Glutamatergic neuron (in vitro differentiated cells): Measurements from ENCODE around the gene VWF. TPM values are rescaled to one million over a fixed set of nuclear protein-coding genes. Genes with fewer than 3 reads are reported as not detected.
"Not testable (repeated sequence)": the region's sequence is repeated elsewhere in the genome, so short reads cannot be mapped to it uniquely, and the experiment has no call there.

Source experiments
- DNase-seq: peaks from one replicate; pipeline ENCODE4 v3.0.0; 2022
- H3K27ac Mint-ChIP-seq: one replicate; pipeline ENCODE4 v1.8.0; 2020; ENCODE audit warnings: mild to moderate bottlenecking, mixed read lengths, inconsistent platforms; ENCODE audit not compliant: unreplicated experiment
- H3K27me3 Mint-ChIP-seq: one replicate; pipeline ENCODE4 v1.8.0; 2020; ENCODE audit warnings: mild to moderate bottlenecking, moderate library complexity, mixed read lengths, inconsistent platforms; ENCODE audit not compliant: unreplicated experiment
- H3K36me3 Mint-ChIP-seq: one replicate; pipeline ENCODE4 v1.8.0; 2020; ENCODE audit warnings: mild to moderate bottlenecking, mixed read lengths, inconsistent platforms; ENCODE audit not compliant: unreplicated experiment
- H3K4me1 Mint-ChIP-seq: one replicate; pipeline ENCODE4 v1.8.0; 2020; ENCODE audit warnings: mild to moderate bottlenecking, low read depth, mixed read lengths, inconsistent platforms; ENCODE audit not compliant: unreplicated experiment
- H3K4me3 Mint-ChIP-seq: one replicate; pipeline ENCODE4 v1.8.0; 2020; ENCODE audit warnings: mild to moderate bottlenecking, mixed read lengths, inconsistent platforms; ENCODE audit not compliant: unreplicated experiment
- H3K9me3 Mint-ChIP-seq: one replicate; pipeline ENCODE4 v1.8.0; 2020; ENCODE audit warnings: mild to moderate bottlenecking, moderate library complexity, mixed read lengths, inconsistent platforms; ENCODE audit not compliant: unreplicated experiment
- CTCF ChIP-seq: fragments of 200-600 bp; sonication (generic); IDR thresholded peaks from one replicate; pipeline ENCODE4 v1.5.0; 2021; ENCODE audit not compliant: partially characterized antibody, unreplicated experiment
- total RNA-seq: library from RNA; stranded (reverse); fragmentation: NEBNext Ultra II Directional; extraction: Animal tissue kit (Norgen Biotek cat#: 25700); gene quantifications from one replicate; pipeline ENCODE4 v1.2.1, GENCODE V29; 2021; ENCODE audit not compliant: unreplicated experiment

Gene VWF
- total RNA-seq, 1 donor from 2014 or later, result 0.37 TPM

- H3K27me3 Mint-ChIP-seq, result no peaks in the 10 kb centered on the region
- TF ChIP-seq CTCF, result no peak
- no peak overlapping the region for H3K4me3 Mint-ChIP-seq
- H3K4me1 Mint-ChIP-seq, result no peaks in the 10 kb centered on the region
- no peaks in the 10 kb centered on the region for H3K9me3 Mint-ChIP-seq
- no peak overlapping the region for H3K27ac Mint-ChIP-seq
- peaks cover 9% of the 10 kb centered on the region for H3K36me3 Mint-ChIP-seq
- no peak for DNase-seq
These were observed 18.3 kb downstream of the VWF start for GRCh38 chr12:6106218-6106617.

- peaks cover 5% of the 10 kb centered on the region for H3K36me3 Mint-ChIP-seq
- TF ChIP-seq CTCF, result no peak
These were observed 19.6 kb downstream of the VWF start for GRCh38 chr12:6104842-6105241.

GRCh38 chr12:6104027-6104426 lies 20.4 kb downstream of the VWF start:
- Mint-ChIP-seq H3K36me3 (no peaks in the 10 kb centered on the region), H3K9me3 (no peaks in the 10 kb centered on the region), H3K4me3 (no peak overlapping the region), H3K27me3 (no peaks in the 10 kb centered on the region), H3K4me1 (no peaks in the 10 kb centered on the region), H3K27ac (no peak overlapping the region)
- TF ChIP-seq CTCF, result no peak
- no peak for DNase-seq

More at GRCh38 chr12:6104842-6105241, 19.6 kb downstream of the VWF start:
- Mint-ChIP-seq H3K27me3 (no peaks in the 10 kb centered on the region), H3K4me1 (no peaks in the 10 kb centered on the region), H3K27ac (no peak overlapping the region), H3K9me3 (no peaks in the 10 kb centered on the region), H3K4me3 (no peak overlapping the region)
- no peak for DNase-seq

- not testable (repeated sequence) for H3K9me3 Mint-ChIP-seq, H3K27me3 Mint-ChIP-seq, H3K4me3 Mint-ChIP-seq, H3K36me3 Mint-ChIP-seq, H3K27ac Mint-ChIP-seq, H3K4me1 Mint-ChIP-seq, DNase-seq
These were observed 22.4 kb downstream of the VWF start for GRCh38 chr12:6102021-6102420.

- TF ChIP-seq CTCF, result no peak
- no peaks in the 10 kb centered on the region for H3K4me1 Mint-ChIP-seq
- H3K27ac Mint-ChIP-seq, result no peak overlapping the region
- H3K27me3 Mint-ChIP-seq, result no peaks in the 10 kb centered on the region
- H3K36me3 Mint-ChIP-seq, result no peaks in the 10 kb centered on the region
- DNase-seq, result no peak
- peaks cover 4% of the 10 kb centered on the region for H3K9me3 Mint-ChIP-seq
- H3K4me3 Mint-ChIP-seq, result no peak overlapping the region
These were observed 25.2 kb downstream of the VWF start for GRCh38 chr12:6099316-6099715.

GRCh38 chr12:6097411-6097810 lies 27.1 kb downstream of the VWF start:
- no peak for DNase-seq
- TF ChIP-seq CTCF, result no peak
- Mint-ChIP-seq H3K27me3 (peaks cover under 1% of the 10 kb centered on the region), H3K27ac (no peak overlapping the region), H3K4me1 (no peaks in the 10 kb centered on the region), H3K9me3 (peaks cover 4% of the 10 kb centered on the region), H3K4me3 (no peak overlapping the region), H3K36me3 (no peaks in the 10 kb centered on the region)
